ENCODE data around the gene GSTM2.

Gene GSTM2

DNA sequence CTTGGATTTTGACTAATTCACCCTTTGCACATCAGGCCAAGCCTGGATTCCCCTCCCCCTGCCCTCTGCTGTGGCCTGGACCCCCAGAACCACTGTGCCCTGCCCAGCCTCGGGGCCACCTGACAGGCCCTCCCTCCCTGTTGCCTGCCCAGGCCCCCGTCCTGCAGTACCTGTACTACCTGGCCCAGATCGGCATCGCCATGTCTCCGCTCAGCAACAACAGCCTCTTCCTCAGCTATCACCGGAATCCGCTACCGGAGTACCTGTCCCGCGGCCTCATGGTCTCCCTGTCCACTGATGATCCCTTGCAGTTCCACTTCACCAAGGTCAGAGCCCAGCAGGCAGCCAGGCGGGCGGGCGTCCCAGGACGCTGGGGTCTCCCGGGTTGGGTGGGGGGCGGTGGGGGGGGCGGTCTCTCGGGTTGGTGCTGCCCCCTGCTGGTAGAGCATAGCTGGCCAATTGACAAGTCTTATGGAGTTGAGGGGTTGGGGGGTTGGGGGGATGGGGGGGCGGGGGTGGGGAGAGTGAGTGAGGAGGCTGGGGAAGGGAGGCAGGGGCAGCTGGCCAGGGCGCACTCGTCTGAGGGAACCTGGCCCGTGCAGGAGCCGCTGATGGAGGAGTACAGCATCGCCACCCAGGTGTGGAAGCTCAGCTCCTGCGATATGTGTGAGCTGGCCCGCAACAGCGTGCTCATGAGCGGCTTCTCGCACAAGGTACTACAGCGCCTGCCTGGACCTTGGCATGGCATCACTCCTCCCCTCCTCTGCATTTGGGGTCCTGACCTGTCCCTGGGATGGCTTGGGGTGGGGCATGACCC lies 37.6 kb upstream of the GSTM2 start:
- peak in 1 of 2 experiments; percentile 28 for DNase-seq

DNA sequence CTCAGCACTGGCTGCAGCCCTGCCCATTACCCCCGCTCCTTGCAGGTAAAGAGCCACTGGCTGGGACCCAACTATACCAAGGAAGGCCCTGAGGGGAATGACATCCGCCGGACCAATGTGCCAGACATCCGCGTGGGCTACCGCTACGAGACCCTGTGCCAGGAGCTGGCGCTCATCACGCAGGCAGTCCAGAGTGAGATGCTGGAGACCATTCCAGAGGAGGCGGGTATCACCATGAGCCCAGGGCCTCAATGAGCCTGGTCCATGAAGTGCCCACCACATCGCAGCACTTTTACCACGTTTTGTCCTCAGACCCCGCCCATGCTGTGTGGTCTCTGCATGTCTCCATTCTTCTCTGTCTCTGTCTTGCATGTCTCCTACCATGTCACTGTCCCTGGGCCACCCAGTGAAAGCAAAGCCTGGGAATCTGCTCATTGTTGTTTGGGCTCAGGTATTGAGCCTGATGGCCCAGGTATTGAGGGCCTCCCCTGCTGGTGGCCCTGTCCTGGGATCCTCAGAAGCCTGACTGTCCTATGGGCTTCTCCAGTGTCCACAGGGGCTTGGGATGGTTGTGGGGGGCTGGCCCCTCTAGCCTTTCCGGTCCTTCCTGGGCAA lies 36.9 kb upstream of the GSTM2 start:
- no peak for DNase-seq

DNA sequence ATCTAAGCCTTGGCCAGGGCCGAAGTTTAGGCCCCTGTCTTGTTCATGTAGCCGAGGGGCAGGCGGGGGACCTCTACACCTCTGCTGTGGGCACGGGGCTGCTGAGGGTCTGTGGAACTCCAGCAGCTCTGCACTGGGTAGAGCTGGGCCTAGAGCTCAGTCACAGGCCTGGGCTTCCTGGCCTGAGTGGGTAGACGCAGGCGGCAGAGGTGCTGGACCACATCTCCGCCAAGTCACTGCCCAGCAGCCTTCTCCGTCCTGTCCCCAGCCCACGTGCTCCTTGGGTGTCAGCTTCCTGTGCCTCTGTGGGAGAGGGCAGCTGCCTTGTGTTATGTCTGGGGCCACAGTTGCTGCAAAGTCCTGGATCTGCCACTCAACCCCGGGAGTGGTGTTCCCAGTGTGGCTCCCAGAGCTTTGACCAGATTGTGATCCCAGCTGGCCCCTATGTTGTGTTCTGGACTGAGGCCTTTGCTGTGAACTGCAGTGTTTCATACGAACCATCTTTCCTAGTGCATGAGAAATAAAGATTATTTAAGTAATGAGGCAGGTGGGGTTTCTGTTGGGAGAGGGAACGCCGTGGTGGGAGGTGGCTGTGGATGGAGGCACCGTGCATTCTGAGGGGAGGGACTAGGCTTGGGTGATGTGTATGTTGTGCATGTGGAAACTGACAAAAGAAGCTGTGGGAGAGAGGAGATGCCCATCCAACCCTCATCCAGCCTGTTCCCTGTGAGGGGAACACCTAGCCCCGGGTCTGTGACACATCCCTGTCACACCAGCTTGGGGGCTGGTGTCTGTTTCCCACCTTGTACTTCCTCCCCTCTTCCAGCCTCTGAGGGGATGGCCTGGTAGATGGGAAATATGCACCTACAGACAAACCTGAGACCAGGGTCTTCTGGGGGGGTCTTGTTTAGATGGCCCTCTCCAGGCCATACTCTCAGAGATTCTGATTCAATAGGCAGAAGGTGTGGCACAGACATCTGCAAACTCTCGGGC lies 36.0 kb upstream of the GSTM2 start:
- no peak for DNase-seq

DNA sequence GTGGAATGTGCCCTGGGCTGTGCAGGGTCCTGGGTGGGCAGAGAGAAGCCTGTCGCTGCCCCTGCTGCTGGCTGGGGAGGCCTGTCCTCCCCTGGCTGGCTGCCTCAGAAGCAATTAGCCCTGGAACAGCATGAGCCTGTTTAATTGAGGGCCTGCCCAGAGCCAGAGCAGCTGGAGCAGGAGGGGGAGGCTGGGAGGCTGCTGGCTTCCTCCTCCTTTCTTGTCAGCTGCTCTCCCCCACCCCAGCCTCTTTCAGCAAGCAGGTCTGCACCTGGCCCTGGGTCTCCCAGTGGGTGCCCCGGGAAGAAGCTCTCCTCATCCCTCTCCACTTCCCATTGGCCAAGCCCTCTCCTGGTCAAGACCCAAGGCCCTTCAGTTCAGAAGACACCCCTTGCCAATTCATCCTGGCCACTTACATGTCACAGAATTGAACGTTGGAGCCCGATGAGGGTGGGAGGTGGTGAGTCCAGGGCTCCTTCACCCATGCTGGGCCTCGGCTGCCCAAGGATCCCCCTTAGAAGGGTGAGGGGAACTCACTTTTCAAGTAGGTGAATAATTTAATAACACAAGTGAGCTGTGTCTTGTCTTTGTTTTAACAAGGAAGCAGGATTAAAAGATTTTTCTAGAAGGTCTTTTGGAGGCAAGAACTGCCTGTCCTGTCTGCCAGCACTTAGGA lies 35.0 kb upstream of the GSTM2 start:
- no peak for DNase-seq

DNA sequence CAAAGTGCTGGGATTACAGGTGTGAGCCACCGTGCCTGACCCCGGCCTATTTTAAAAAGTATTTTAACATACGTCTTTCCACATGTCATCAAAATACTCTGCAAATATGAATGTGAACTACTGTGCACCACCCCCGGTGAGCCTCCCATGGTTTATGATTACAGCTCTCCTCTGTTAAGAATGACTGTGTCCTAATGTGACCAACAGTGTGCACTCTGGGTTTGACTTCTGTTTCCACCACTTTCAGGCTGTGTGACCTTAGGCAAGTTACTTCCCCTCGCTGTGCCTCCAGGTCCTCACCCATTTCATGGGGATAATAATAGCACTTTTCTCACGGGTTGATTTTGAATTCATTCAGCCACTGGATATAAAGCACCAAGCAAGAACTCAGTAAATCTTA lies 33.6 kb upstream of the GSTM2 start:
- DNase-seq, result no peak

DNA sequence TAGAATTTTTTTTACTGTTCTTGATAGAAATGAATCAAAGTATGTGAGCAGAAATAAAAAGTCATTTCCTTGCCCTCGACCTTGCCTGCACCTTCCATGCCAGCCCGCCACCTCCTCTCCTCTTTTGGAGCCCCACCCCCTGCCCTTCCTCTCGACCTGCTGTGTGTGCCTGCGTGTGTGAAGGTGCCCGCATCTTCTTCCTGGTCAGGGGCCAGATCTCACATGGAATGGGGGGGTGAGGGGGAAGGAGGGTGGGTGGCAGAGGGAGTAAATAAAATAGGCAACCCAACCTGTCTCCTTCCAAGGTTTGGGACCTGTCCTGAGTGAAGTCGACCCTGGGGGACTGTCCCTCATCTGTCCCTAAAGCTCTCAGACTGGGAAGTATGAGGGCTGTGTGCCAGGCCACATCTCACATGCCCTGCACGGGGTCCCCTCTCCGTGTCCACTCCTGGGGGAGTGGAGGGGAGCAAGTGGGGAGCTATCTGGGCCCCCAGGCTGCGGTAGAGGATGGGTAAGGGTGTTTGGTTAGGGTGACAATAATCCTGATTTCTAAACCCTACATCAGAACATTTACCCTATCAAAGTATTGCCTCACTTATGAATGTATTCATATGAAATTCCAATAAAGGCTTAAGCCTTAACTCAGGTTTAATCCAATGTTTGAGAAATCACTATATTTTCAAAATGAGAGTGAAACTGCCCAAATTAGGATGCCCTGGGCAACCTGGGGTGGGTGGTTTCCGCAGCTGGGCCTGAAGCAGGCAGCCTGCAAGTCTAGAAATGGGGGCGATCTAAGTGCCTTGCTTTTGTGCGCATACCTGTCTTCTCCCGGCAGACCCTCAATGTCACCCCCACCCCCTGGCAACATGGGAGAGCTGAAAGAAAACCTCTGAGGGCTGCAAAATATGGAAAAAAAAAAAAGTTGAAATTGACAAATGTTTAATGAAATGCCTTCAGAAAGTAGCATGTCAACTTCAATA lies 32.8 kb upstream of the GSTM2 start:
- DNase-seq, result no peak

DNA sequence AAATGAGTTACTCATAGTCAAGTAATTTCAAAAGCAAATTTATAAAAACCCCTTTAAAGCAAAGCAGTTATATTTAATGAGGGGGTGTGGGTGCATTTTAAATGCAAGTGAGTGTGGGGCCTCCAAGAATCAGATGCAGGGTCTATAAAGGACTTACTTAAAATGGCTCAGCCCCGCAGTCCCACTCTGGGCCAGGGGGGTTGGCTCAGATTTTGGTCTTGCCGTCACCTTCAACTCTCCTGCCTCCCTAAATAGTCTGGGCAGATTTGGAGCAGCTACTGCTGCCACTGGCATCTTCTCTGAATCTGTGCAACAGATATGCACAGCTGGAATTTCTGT lies 32.0 kb upstream of the GSTM2 start:
- no peak for DNase-seq

DNA sequence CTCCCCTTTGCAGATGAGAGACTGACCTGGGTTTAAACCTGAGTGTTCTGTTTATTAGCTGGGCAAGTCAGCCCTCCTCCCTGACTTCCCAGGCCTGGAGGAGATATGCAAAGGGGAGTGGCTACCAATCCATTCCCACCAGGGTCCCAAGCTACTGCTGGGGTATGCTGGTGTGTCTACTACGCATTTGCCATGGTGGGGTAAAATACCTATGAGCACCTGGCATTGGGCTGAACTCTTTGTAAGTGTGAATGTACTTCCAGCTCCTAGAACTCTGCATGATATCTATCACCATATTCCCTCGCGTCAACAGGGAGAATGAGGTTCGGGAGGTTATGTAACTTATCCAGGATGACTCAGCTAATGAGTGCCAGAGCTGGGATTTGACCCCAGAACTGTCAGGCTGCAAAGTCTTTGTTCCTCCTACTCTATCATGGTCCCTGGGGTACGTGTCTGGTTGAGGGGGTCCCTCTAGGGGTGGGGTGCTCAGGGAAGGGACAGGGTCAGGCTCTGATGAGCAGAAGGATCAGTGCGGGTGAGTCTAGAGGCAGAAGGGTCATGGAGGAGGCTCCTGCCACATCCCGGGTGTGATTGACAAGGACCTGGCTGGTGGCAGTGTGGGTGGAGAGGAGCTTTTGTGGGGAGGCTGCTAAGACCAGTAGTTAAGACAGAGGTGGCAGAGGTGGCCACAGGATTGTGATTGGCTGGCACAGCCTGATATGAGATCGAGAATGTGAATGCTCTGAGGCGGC lies 31.5 kb upstream of the GSTM2 start:
- no peak for DNase-seq

DNA sequence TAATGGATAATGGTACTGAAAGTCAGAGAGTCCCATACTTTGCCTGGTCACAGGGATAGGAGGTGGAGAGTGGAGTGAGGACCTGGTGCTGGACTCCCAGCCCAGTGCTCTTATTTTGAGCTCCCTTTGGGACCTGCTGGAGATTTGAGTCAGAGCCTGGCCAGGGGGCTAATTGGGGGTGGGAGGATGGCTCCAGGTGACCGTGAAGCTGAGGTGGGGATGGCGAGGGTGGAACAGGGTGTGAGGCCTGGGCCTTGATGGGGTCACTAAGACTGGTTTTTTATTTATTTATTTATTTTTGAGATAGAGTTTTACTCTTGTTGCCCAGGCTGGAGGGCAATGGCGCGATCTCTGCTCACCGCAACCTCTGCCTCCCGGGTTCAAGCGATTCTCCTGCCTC lies 30.4 kb upstream of the GSTM2 start:
- no peak for DNase-seq

DNA sequence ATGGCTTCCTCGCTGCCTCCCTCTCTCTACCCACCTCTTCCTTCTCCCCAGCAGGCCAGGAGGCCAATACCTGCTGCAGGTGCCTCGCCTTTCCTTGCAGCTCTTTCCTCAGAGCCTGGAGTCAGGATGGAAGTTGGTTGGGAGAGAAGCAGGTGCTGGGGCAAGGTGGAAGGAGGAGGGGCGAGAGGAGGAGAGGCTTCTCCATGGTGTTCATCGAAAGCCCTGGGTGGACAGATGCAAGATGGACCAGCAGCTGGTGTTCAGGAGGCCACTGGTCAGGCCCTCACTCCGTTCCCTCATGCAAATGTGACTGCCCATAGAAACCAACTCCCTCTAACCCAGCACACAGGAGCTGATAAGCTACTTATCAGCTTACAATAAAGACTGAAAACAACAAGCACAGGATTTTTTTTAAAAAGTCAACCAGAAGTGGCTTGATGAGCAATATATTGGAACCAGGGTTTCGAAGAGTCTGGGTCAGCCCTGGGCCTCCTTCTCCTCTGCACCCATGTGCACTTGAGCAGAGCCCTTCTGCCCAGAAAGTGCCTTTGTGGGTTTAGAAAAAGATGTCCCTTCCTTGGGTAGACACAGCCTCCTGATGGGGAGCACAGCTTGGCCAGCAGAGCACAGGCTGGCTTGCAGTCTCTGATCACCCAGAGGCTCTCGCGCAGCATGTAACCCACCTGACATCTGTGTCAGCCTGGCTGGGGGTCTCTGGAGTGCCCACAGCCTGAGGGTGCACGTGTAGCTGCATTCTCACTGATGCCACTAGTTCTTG lies 28.6 kb upstream of the GSTM2 start:
- no peak for DNase-seq

DNA sequence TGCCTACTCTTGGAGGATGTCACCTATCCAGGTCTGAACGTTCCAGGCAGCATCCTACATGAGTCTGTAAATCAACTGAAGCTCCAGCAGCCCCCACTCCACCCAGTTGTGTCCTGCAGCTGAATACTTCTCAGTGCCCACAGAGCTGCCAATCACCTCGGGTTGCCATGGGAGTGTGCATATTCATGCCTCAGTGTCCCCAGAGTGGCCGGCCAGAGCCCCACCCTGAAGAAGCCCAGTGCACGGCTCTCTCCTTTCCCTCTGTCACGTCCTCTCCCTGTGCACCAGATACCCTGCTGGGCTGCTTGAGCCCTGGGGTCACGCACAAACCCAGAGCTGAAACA lies 28.0 kb upstream of the GSTM2 start:
- no peak for DNase-seq

DNA sequence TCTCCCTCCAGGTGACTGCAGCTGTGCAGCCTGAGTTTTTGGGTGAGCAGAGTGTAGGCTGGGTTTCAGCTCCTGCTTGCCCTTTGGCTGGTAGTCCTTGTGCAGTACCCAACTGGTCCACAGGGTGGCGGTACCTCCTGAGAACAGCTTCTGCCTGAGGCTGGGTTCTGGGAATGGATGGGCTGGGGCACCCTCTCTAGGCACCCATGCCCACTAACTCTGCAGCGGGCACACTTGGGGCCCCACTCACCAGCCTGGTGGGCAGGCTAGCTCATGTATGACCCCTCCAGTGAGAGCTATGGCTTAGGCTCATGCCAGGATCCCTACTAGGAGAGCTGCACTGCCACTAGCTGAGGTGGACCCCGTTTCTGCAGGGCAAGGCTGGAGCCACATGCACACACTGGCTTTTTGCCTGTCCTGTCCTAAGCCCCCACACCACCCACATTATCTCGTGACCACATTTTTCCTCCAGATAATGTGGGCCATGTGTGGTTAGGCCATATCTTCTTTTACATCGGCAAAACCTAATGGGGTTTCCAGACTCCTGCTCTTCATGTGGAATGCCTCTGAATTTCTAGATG lies 27.5 kb upstream of the GSTM2 start:
- peak; percentile 90 to 95 for DNase-seq

DNA sequence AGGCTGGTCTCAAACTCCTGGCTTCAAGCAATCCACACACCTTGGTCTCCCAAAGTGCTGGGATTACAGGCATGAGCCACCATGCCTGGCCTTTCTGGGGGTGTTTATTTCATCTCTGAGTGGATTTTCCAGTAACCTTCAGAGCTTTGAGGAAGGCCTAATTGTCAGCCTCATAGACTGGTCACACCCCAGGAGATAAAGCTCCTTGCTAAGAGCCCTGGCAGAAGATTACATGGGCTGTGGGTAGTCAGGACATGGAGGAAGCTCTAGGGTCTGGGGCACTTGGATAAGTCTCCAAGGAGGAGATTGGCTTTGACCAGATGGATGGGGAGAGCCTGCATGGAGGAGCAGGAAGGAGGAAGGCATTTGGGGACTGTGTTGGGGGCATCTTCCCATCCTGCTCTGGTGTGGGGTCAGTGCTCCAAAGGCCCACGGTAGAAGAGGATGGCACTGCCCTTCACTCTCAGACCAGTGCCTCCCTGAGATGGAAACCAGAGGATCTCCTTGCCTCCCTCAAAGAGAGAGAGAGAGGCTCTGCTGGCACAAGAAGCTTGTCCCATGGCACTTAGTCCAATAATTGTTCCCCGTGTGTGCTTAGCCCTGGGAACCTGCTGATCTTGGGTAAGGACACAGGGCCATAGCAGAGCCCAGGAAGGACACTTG lies 26.6 kb upstream of the GSTM2 start:
- no peak for DNase-seq

DNA sequence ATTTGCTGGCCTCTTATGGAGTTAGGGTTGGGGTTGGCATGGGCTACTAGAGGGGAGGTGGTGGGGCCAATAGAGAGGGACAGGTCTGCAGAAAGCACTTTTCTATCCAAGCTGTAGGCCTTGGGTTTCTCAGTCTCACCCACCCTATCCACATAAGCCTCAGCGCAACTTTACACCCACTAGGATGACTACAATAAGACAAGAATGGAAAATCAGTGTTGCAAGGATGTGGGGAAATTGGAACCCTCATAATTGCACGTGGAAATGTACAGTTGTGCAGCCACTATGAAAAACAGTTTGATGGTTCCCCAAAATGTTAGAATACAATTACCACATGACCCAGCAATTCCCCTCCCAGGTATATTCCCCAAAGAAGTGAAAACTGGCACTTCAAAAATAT lies 26.0 kb upstream of the GSTM2 start:
- no peak for DNase-seq

DNA sequence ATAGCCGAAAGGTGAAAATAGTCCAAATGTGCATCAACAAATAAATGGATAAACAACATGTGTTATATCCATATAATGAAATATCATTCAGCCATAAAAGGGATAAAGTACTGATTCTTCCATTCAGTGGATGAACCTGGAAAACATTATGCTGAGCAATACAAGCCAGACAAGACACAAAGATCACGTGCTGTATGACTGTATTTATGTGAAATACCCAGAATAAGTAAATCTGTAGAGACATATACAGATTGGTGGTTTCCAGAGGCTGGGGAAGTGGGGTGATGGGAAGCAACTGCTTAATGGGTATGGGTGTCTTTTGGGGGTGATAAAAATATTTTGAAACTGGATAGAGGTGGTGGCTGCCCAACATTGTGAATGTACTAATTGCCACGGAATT lies 25.2 kb upstream of the GSTM2 start:
- no peak for DNase-seq

DNA sequence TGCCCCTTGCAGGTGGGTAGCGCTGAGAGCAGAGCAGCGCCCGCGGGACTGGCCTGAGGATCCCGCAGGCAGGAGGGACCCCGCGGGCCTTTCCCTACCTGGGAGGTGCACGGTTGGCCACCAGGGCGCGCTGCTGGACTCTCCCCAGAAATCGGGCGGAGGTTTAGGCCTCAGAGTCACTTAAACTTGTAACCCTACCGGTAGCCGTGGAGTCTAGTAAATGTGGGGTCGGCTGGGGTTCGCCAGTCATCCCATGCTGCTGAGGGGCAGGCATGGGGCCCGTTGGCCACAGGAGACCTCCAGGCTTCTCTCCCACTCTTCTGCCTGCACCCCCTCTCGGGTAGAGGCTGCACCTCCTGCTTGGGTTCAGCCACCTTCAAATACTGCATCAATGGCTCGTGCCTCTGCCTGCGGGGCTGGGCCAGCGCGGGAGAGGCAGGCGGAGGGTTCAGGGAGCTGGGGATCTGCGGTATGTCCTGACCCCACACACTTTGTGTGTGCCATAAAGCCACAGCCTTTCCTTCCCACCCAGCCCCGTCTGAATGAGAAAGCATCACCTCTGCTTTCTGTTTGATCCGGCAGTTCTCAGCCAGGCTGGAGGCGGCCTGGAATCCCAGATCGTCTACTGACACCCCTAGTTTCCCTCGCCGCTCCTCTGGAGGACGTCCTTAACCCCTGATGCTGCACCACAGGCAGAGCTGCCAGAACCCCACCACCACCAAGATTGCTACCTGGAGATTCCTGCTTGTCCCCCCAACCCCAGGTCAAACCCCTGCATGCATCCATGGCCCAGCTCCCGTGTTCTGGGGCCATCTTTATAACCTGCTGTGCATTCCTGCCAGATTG lies 24.2 kb upstream of the GSTM2 start:
- peak; percentile 82 to 88 for DNase-seq

DNA sequence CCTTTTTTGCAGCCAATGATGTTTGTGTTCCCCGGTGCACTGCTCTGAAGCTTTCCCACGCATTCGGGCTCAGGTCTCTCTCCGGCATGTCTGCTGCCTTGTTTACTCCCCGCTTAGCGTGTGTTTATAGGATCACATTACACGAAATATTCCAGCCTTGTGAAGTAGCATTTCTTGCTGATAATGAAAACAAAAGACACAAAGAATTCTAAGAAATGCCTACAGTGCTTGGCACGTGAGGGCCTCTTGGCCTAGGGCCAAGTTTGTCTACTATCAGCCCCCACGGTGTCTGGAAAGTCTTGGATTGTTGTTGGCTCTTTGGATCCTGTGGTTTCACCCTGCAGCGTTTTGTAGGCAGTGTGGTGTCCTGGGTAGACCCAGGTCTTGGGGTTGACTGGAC lies 23.2 kb upstream of the GSTM2 start:
- no peak for DNase-seq

DNA sequence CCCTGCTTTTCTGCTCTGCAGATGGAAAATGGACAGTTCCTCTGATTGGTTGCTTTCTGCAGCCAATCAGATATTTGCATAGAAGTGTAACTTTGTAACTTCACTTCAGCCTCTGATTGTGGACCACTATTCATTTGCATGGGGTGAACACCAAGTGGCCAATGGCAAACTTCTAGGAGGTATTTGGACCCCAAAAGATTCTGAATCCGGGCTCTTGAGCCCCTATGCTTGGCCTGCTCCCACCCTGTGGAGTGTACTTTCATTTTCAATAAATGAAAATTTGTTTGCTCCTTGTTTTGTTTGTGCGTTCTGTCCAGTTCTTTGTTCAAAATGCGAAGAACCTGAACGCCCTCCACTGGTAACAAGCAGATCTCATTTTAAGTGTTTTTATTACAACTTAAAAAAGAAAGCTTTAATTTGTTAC lies 18.4 kb upstream of the GSTM2 start:
- DNase-seq, result no peak

Measured in activated CD4-positive, alpha-beta T cell treated with anti-CD3 and anti-CD28 coated beads, Interleukin-2, amount 50 U/mL, for 4 hours (primary cell).